Right lobe of liver (tissue), 6 donors: ENCODE data around the gene POLR2J. TPM values are rescaled to one million over a fixed set of nuclear protein-coding genes. Genes with fewer than 3 reads are reported as not detected.
"Not testable (repeated sequence)": the region's sequence is repeated elsewhere in the genome, so short reads cannot be mapped to it uniquely, and the experiment has no call there.

ENCODE experiments used
- ATAC-seq, 4 donors: fragments of 200-7000 bp; cut with Tn5 transposase; one replicate each; pipeline ENCODE4 v1.9.1; 2020; ENCODE audit warnings: mild to moderate bottlenecking in 4 of 4, moderate library complexity in 4 of 4
- DNase-seq, 3 donors: peaks; one replicate each; pipeline ENCODE4 v3.0.0-alpha.2; 2020
- H3K27ac ChIP-seq, 3 donors: fragments of 200-600 bp; one replicate each; pipeline ENCODE4 v1.8.0; 2022
- H3K27me3 ChIP-seq, 2 donors: fragments of 200-600 bp; one replicate each; pipeline ENCODE4 v1.8.0; 2022
- H3K36me3 ChIP-seq, 4 donors: fragments of 200-600 bp; sonication (generic) in 1 of 4; one replicate each; pipeline versions ENCODE4 v1.5.1 to v1.8.0; 2017 to 2022; ENCODE audit warnings: control low read depth in 1 of 4
- H3K4me1 ChIP-seq, 4 donors: fragments of 200-600 bp; sonication (generic) in 1 of 4; one replicate each; pipeline versions ENCODE4 v1.5.1 to v1.8.0; 2017 to 2022; ENCODE audit warnings: control low read depth in 1 of 4
- H3K4me3 ChIP-seq, 3 donors: fragments of 200-600 bp; one replicate each; pipeline ENCODE4 v1.8.0; 2022
- H3K9me3 ChIP-seq, 4 donors: fragments of 200-600 bp; sonication (generic) in 1 of 4; one replicate each; pipeline versions ENCODE4 v1.5.1 to v1.8.0; 2017 to 2022; ENCODE audit warnings: control low read depth in 1 of 4
- WGBS: methylation state at CpG from one replicate; pipeline ENCODE4 v1.1.6; 2018; ENCODE audit warnings: low coverage, low lambda C conversion rate; ENCODE audit not compliant: insufficient coverage; ENCODE audit errors: missing lambda C conversion rate; 5-methylcytosine and 5-hydroxymethylcytosine counted together
- intact Hi-C, 2 donors: fragments of 100-400 bp; cut with DNase I; formaldehyde crosslinking; loops; one replicate each; pipeline versions ENCODE4 v1.11.2 to v1.14.1; 2022
- total RNA-seq, 6 experiments: library from RNA; depleted of rRNA in 2 of 6; stranded (reverse); fragments of >200 nt in 2 of 6; fragmentation: NEBNext Ultra II Directional in 3 of 6; extraction: Animal tissue kit (Norgen Biotek cat#: 25700) in 3 of 6; gene quantifications; one replicate each; pipeline versions ENCODE4 v1.1.0 to v1.2.4, GENCODE V29; 2016 to 2023
- TF ChIP-seq, protein P1 (sequence below), 4 donors: fragments of 200-600 bp in 3 of 4; fragments of 450-650 bp in 1 of 4; IDR thresholded peaks; one replicate each; pipeline versions ENCODE4 v1.5.1 to v1.8.0; 2016 to 2022; ENCODE audit warnings: antibody characterized with exemption in 4 of 4, mild to moderate bottlenecking in 2 of 4
- donor health status: DM: no; HTN: yes; CAD: no.
- donor health status: DM: no; HTN: no; CAD: no.
- donor health status: DM: no; HTN: no; CAD: no.
- donor health status: DM: no; HTN: yes; CAD: no.
- donor health status: DM: no; HTN: yes; CAD: no.

Gene POLR2J
- total RNA-seq, 6 experiments from 2014 or later = 18.8 to 27.1 (median 20.3) TPM

DNA sequence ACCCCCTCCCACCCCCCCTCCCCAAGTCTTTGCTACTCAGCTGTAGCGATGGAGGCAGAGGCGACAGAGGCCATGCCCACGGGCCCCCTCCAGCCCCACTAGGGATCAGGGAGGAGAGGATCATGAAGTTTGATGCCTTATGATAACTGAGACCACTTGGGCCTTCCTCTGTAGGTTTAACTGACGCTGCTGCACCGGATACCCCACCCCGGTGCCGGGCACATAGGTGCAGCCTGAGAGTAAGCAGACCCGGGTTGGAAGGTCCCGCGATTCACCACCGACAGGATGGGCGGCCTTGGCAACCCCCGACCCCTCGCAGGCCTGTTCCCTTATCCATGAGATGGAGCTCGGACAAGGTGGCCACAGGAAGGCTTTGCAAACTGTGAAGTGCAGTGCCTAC lies 15.3 kb upstream of the POLR2J start:
- intact Hi-C loops, H3K9me3 ChIP-seq, H3K4me3 ChIP-seq, ATAC-seq, H3K4me1 ChIP-seq, H3K27me3 ChIP-seq, H3K36me3 ChIP-seq, H3K27ac ChIP-seq: not testable (repeated sequence)
- no CpG with 5 or more reads among the region's 15 CpGs for WGBS
- peak in 2 of 3 donors; percentile 10 to 29 for DNase-seq

DNA sequence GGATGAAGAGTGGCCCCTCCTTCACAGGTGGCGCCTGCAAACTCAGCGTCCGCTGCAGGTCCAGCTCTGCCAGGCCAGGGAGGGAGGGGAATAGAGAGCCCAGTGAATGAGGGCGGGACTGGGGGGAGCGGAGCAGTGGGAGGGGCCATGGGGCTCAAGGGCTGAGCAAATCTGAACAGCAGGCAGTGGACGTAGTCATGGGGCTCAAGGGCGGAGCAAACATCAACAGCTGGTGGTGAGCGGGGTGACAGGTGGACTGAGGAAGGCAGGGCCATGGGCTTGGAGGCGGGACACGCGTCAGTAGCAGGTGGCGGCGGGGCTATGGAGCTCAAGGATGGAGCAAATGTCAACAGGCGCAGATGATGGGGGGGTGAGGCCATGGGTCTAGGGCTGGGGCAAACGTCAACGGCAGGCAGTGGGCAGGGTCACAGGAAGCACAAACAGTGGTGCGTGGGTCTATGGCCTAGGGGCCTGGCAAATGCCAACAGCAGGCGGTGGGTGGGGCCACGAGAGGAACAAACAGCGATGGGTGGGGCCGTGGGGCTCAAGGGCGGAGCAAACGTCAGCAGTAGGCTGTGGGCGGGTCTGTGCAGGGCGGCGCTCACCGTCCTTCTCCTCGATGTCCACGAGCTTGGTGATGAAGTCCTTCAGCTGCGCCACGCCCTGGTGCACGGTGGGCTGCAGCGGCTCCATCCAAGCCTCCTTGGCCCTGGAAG lies 14.7 kb upstream of the POLR2J start:
- not testable (repeated sequence) for DNase-seq

DNA sequence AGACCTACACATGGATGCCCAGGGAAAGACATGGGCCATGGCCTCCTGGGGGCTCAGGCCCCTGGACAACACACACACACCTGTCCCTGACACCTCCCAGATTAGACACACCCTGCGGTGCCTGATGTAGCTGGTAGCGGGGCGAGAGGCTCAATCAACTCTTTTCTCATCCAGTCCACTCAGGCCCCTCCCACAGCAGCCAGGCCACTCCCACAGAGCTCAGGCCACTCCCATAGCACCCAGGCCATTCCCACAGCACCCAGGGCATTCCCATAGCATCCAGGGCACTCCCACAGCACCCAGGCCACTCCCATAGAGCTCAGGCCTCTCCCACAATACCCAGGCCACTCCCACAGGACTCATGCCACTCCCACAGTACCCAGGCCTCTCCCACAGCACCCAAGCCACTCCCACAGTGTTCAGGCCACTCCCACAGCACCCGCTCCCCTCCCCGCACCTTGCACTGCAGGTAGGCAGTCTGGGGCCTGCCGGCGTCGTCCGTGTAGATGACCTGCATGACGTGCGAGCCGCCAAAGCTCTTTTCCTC lies 11.9 kb upstream of the POLR2J start:
- DNase-seq = peak; percentile 18 to 51 (median 49)
- H3K27me3 ChIP-seq, H3K27ac ChIP-seq, H3K4me1 ChIP-seq, H3K9me3 ChIP-seq, H3K4me3 ChIP-seq, intact Hi-C loops, H3K36me3 ChIP-seq: not testable (repeated sequence)
- no CpG with 5 or more reads among the region's 12 CpGs for WGBS
- peak; percentile 57 to 73 (median 65) for ATAC-seq

More for the DNA sequence above, 14.7 kb upstream of the POLR2J start:
- ATAC-seq = peak; percentile 69 to 74 (median 72)
- no CpG with 5 or more reads among the region's 33 CpGs for WGBS
- H3K4me1 ChIP-seq, H3K27me3 ChIP-seq, H3K36me3 ChIP-seq, H3K9me3 ChIP-seq, H3K27ac ChIP-seq, intact Hi-C loops, H3K4me3 ChIP-seq: not testable (repeated sequence)

DNA sequence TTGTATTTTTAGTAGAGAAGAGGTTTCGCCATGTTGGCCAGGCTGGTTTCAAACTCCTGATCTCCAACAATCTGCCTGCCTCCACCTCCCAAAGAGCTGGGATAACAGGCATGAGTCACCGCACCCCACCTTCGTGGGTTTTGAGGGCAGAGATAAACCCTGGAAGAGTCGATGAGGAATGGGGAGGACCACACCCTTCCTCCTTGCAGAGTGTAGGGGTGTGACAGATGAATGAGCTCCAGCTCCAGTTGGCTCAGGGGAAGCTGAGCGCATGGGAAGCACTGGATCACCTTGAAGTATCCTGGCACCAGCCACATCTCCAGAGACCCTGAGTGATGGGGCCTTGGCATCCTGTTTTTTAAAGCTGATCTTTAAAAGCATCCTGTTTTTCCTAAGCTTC lies 5.6 kb upstream of the POLR2J start:
- H3K4me3 ChIP-seq, H3K27me3 ChIP-seq, H3K9me3 ChIP-seq, H3K36me3 ChIP-seq, DNase-seq, intact Hi-C loops, ATAC-seq, H3K27ac ChIP-seq, H3K4me1 ChIP-seq: not testable (repeated sequence)
- WGBS = no CpG with 5 or more reads among the region's 5 CpGs

DNA sequence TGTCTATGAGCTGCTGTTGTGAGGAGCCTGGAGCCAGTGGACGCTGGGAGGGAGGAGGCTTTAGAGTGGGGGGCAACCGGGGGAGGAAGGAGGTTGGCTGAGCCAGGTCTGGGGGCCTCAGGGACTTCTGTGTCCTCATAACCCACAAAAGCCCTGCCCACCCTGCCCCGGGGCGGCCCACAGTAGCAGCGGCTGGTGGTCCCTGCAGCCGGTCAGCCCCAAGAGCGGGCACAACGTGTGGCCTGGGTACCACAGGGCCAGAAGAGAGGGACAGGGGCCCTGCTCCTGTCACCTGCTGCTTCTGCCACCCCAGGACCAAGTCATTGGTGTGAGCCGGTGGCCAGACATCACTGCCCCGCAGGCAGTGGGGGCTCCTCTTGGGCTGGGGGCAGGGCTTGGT lies 3.2 kb upstream of the POLR2J start:
- H3K27ac ChIP-seq, intact Hi-C loops, H3K9me3 ChIP-seq, H3K4me1 ChIP-seq, ATAC-seq, H3K36me3 ChIP-seq, H3K4me3 ChIP-seq, H3K27me3 ChIP-seq: not testable (repeated sequence)
- DNase-seq = peak; percentile 2 to 11 (median 10)
- no CpG with 5 or more reads among the region's 10 CpGs for WGBS

DNA sequence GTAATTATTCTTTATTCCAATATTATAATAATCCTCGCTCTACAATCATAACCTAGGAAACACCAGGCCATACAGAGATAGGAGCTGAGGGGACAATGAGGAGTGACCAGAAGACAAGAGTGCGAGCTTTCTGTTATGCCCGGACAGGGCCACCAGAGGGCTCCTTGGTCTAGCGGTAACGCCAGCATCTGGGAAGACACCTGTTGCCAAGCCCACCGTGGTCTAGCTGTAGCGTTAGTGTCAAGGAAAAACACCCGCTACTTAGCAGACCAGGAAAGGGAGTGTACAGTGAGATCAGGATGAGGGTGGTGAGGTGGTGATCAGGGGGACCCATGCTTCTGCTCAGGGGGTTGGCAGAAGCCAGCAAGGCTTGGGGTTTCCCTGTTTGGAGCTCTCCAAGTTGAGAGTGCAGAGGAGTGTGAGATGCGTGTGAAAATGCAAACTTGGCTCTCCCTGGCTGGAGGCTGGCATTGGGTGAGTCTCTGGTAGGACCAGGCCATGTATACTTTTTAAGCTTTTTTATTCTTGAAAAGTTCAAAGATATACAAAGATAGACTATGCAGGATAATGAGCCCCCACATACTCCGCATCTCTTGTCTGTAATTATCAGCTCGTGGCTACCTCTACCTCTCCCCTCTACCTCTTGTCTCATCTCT lies 1.4 kb upstream of the POLR2J start:
- ATAC-seq (peak in 2 of 4 donors; percentile 9 to 21), DNase-seq (peak; percentile 37 to 57 (median 55))
- H3K9me3 ChIP-seq, intact Hi-C loops, H3K4me1 ChIP-seq, H3K36me3 ChIP-seq, H3K27ac ChIP-seq, H3K27me3 ChIP-seq, H3K4me3 ChIP-seq: not testable (repeated sequence)
- TF ChIP-seq, protein P1, sequence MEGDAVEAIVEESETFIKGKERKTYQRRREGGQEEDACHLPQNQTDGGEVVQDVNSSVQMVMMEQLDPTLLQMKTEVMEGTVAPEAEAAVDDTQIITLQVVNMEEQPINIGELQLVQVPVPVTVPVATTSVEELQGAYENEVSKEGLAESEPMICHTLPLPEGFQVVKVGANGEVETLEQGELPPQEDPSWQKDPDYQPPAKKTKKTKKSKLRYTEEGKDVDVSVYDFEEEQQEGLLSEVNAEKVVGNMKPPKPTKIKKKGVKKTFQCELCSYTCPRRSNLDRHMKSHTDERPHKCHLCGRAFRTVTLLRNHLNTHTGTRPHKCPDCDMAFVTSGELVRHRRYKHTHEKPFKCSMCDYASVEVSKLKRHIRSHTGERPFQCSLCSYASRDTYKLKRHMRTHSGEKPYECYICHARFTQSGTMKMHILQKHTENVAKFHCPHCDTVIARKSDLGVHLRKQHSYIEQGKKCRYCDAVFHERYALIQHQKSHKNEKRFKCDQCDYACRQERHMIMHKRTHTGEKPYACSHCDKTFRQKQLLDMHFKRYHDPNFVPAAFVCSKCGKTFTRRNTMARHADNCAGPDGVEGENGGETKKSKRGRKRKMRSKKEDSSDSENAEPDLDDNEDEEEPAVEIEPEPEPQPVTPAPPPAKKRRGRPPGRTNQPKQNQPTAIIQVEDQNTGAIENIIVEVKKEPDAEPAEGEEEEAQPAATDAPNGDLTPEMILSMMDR (IDR thresholded peaks at IDR 0.05) = peak; percentile 14 to 47 (median 42)
- WGBS = 3% methylated on average over 5 of the region's 11 CpGs

DNA sequence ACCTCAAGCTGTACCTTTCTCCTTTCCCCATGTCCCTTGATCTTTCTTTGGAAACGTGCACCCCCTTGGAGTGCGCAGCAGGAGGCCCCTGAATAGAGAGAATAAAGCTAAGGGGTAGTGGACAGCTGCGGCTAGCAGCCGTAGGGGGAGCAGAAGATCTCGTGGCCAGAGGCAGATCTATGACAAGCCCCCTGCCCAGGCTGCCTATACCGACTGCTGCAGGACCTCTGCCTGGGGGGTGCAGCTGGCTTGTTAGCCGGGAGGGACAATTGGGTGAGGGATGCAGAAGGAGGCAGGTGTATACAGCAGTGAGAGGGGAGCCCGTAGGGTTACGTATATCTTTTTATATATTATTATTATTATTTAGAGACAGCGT lies 475 bp upstream of the POLR2J start:
- H3K27me3 ChIP-seq, H3K4me3 ChIP-seq, intact Hi-C loops, ATAC-seq, H3K27ac ChIP-seq, H3K4me1 ChIP-seq, H3K9me3 ChIP-seq, H3K36me3 ChIP-seq: not testable (repeated sequence)
- DNase-seq = peak in 1 of 3 donors; percentile 23
- no CpG with 5 or more reads among the region's 10 CpGs for WGBS

DNA sequence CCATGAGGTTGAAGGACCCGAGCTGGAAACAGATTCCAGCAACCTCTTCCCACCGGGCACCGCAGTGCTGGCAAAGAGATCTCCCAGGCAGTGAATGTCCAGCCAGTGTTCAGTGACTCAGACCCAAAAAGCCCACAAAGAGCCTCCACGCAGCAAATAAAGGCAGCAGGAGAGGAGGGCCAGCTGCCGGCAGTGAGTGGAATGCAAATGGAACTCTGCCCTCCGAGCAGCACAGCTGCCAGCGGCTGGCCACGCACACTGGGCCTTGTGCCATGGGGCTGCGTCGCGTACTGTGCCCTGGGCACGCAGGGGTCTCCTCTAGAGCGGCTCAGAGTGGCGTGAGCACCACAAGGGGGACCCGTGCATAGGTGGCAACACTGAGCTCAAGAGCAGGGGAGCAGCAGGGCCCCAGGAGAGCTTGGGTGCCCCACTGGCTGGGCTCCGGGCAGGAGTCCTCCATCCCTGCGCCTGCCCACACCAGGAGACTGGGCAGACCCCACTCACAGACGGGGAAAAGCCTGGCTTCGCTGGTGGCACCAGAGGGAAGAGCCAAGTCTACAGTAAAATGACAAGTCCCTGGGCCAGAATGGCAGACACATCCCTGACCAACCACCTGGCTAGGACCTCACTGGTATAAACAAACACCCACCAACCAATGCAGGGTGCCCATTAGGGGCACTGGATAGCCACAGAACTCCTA lies 3.8 kb downstream of the POLR2J start:
- Histone ChIP-seq H3K4me1 (peaks cover 0 to 13% (median 3%) of the 10 kb centered on the region in 4 donors), H3K36me3 (peaks cover 0 to 12% (median 1%) of the 10 kb centered on the region in 4 donors)
- H3K27me3 ChIP-seq, H3K27ac ChIP-seq, H3K9me3 ChIP-seq, intact Hi-C loops, H3K4me3 ChIP-seq: not testable (repeated sequence)
- peak in 3 of 4 donors; percentile 1 to 4 (median 2) for ATAC-seq
- 82% methylated on average over 2 of the region's 19 CpGs for WGBS
- peak; percentile 19 to 46 (median 36) for DNase-seq

DNA sequence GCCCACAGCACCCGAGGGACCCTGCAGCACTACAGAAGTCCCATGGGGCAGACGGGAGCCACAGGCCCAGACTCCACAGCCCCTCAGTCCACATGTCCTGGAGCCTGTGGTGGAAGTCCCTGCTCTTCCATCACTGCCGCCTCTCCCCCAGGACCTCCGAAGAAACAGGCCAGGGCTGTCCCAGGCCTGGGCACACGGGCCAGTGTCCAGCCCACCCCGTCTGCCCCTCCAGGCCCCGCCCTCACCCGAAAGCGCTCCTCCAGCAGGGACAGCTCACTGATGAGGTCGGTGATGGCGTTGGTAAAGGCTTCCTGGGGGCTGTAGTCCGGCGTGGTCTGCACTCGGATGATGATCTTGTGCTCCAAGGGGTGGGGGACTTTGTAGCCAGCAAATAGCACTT lies 4.6 kb downstream of the POLR2J start:
- H3K27me3 ChIP-seq, H3K4me3 ChIP-seq, H3K27ac ChIP-seq, intact Hi-C loops, ATAC-seq, H3K9me3 ChIP-seq: not testable (repeated sequence)
- Histone ChIP-seq H3K4me1 (peaks cover 0 to 20% (median 6%) of the 10 kb centered on the region in 4 donors), H3K36me3 (peaks cover 0 to 12% (median 1%) of the 10 kb centered on the region in 4 donors)
- no CpG with 5 or more reads among the region's 14 CpGs for WGBS
- DNase-seq = peak; percentile 5 to 28 (median 27)
